Ishikawa (cell line): Measurements from ENCODE around the gene RXRB.

ENCODE experiments used
- EP300 ChIP-seq: IDR thresholded peaks from 2 replicates; pipeline ENCODE4 v1.6.1; 2012; ENCODE audit warnings: borderline replicate concordance
- MAX ChIP-seq: IDR thresholded peaks from 2 replicates; pipeline ENCODE4 v1.6.1; 2012

DNA sequence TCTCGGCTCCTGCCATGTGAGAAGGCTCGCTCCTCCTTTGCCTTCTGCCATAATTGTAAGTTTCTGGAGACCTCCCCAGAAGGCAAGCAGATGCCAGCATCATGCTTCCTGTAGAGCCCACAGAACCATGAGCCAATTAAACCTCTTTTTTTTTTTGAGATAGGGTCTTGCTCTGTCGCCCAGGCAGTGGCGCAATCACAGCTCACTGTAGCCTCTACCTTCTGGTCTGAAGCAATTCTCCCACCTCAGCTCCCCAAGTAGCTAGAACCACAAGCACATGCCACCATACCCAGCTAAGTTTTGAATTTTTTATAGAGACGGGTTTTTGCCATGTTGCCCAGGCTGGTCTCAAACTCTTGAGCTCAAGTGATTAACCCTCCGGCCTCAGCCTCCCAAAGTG lies 36.4 kb upstream of the RXRB start:
- TF ChIP-seq EP300 (no peak), MAX (no peak)
